HepG2 (cell line): ENCODE measurements around the gene MRPL27. TPM values are rescaled to one million over a fixed set of nuclear protein-coding genes. Genes with fewer than 3 reads are reported as not detected.
A peak's percentile ranks its signal among the peaks of the same experiment; 100 is the strongest.

Experiments
- ATAC-seq: fragments of 200-7000 bp; cut with Tn5 transposase; 3 replicates; pipeline ENCODE4 v1.9.1; 2020; ENCODE audit warnings: mild to moderate bottlenecking, moderate library complexity
- BruUV-seq: library from RNA; stranded (reverse); fragments of 400-500 nt; replicated peaks from 2 replicates; lab custom pipeline; 2021; lab: Mats Ljungman, UMichigan
- CTCF ChIA-PET: fragments of 300-600 bp; formaldehyde crosslinking; extraction: SDS; loops from one replicate; lab custom pipeline; 2021; ENCODE audit warnings: low total read pairs, inconsistent platforms, low intra/inter-chr PET ratio; lab: Yijun Ruan, JAX
- POLR2A ChIA-PET: fragments of 350-600 bp; sonication (Branson Sonifier 250); formaldehyde crosslinking; loops from one replicate; lab custom pipeline; 2020; ENCODE audit warnings: antibody characterized with exemption, inconsistent platforms; lab: Yijun Ruan, JAX
- DNase-seq: peaks from one replicate; pipeline ENCODE4 v3.0.0-alpha.2; 2015; ENCODE audit warnings: low spot score
- FAIRE-seq: peaks from 3 replicates; lab custom pipeline; 2011; peaks lifted over from hg19 to GRCh38; lab: Jason Lieb, UNC
- H2AFZ ChIP-seq: one replicate; pipeline ENCODE4 v1.6.1; 2011; ENCODE audit warnings: low read length, inconsistent platforms
- H3K27ac ChIP-seq: fragments of 300-600 bp; 3 replicates; pipeline ENCODE4 v1.8.0; 2011; ENCODE audit warnings: mixed run types, mild to moderate bottlenecking, mixed read lengths, low read length, inconsistent platforms; ENCODE audit not compliant: insufficient read depth; ENCODE audit errors: extremely low read length
- H3K27me3 ChIP-seq, 2 experiments: fragments of 200-600 bp in 1 of 2; 2 replicates in 1 of 2; 3 replicates in 1 of 2; pipeline versions ENCODE4 v1.6.0 to v1.8.0; 2011; ENCODE audit warnings: low read length in 2 of 2, mild to moderate bottlenecking in 2 of 2, moderate library complexity in 2 of 2, inconsistent platforms in 1 of 2; ENCODE audit not compliant: insufficient read depth in 2 of 2, control insufficient read depth in 1 of 2
- H3K36me3 ChIP-seq, 2 experiments: fragments of 200-600 bp in 1 of 2; replicated peaks in 1 of 2; 2 replicates in 1 of 2; 3 replicates in 1 of 2; pipeline versions ENCODE4 v1.5.1 to v1.8.0; 2011; ENCODE audit warnings: low read length in 2 of 2, inconsistent platforms in 1 of 2; ENCODE audit not compliant: insufficient read depth in 2 of 2, control insufficient read depth in 1 of 2
- H3K4me1 ChIP-seq: 2 replicates; pipeline ENCODE4 v1.5.1; 2012; ENCODE audit warnings: low read length, inconsistent platforms; ENCODE audit not compliant: insufficient read depth
- H3K4me2 ChIP-seq: 2 replicates; pipeline ENCODE4 v1.6.0; 2011; ENCODE audit warnings: low read depth, low read length, inconsistent platforms
- H3K4me3 ChIP-seq, 3 experiments: fragments of 200-600 bp in 1 of 3; sonication (generic), shearing (Covaris generic) in 1 of 3; replicated peaks in 1 of 3; 2 replicates each; pipeline ENCODE4 v1.5.1; 2011 to 2016; ENCODE audit warnings: low read length in 3 of 3, inconsistent platforms in 2 of 3, low read depth in 2 of 3, mild to moderate bottlenecking in 2 of 3, control low read depth in 1 of 3, mixed read lengths in 1 of 3; ENCODE audit not compliant: insufficient read depth in 1 of 3
- H3K79me2 ChIP-seq: one replicate; pipeline ENCODE4 v1.6.1; 2011; ENCODE audit warnings: low read length, inconsistent platforms; ENCODE audit not compliant: insufficient read depth
- H3K9ac ChIP-seq: 2 replicates; pipeline ENCODE4 v1.6.0; 2011; ENCODE audit warnings: mild to moderate bottlenecking, low read depth, low read length, inconsistent platforms; ENCODE audit not compliant: insufficient read depth
- H3K9me3 ChIP-seq: 2 replicates; pipeline ENCODE4 v1.5.1; 2012; ENCODE audit warnings: mild to moderate bottlenecking, low read length
- H4K20me1 ChIP-seq: 2 replicates; pipeline ENCODE4 v1.6.0; 2011; ENCODE audit warnings: inconsistent platforms, mild to moderate bottlenecking, low read length, moderate library complexity; ENCODE audit not compliant: insufficient read depth
- IKZF4 ChIP-seq: sonication (generic); formaldehyde crosslinking; IDR thresholded peaks from 2 replicates; pipeline ENCODE4 v1.5.1; 2020; ENCODE audit warnings: borderline replicate concordance, mild to moderate bottlenecking, low read depth, missing genetic modification reagents; ENCODE audit errors: not compliant biosample characterization
- MAZ ChIP-seq, 2 experiments: sonication (generic) in 1 of 2; formaldehyde crosslinking in 1 of 2; IDR thresholded peaks; 2 replicates each; pipeline versions ENCODE4 v1.5.0 to v1.6.1; 2012 to 2020; ENCODE audit warnings: low read depth in 2 of 2, mild to moderate bottlenecking in 2 of 2, borderline replicate concordance in 1 of 2, improper control_type of control experiment in 1 of 2, low read length in 1 of 2, missing genetic modification reagents in 1 of 2, moderate library complexity in 1 of 2
- PRPF4 ChIP-seq: fragments of 200-400 bp; formaldehyde crosslinking; IDR thresholded peaks from 2 replicates; pipeline ENCODE4 v1.6.1; 2016; ENCODE audit warnings: low read length, low read depth; ENCODE audit not compliant: poor library complexity, severe bottlenecking
- ZNF121 ChIP-seq: sonication (generic); formaldehyde crosslinking; IDR thresholded peaks from 2 replicates; pipeline ENCODE4 v1.5.0; 2020; ENCODE audit warnings: mild to moderate bottlenecking, missing genetic modification reagents
- WGBS: methylation state at CpG from one replicate; pipeline ENCODE4 v1.1.6; 2017; ENCODE audit warnings: low lambda C conversion rate; 5-methylcytosine and 5-hydroxymethylcytosine counted together
- in situ Hi-C: cut with HindIII; loops from 2 replicates; pipeline ENCODE4 v1.10.0; 2017; ENCODE audit warnings: low pct_unique_long_range_greater_than_20kb; ENCODE audit not compliant: extremely low pct_ligation_motif_present
- intact Hi-C: fragments of 100-400 bp; cut with micrococcal nuclease; formaldehyde crosslinking; loops from one replicate; pipeline ENCODE4 v1.10.0; 2022; ENCODE audit not compliant: unreplicated experiment
- polyA plus RNA-seq, 8 experiments: library from polyadenylated mRNA; depleted of rRNA in 3 of 8; stranded (reverse) in 7 of 8; unstranded in 1 of 8; fragments of >200 nt; fragmentation: Illumina TruSeq in 4 of 8; extraction: Trizol in 4 of 8; gene quantifications; 2 replicates each; pipeline versions ENCODE4 v1.2.1 to v1.2.3, GENCODE V29; 2011 to 2016; ENCODE audit warnings: low read depth in 4 of 8, missing spikeins in 1 of 8, mixed read lengths in 1 of 8; ENCODE audit not compliant: insufficient read depth in 1 of 8
- total RNA-seq, 5 experiments: library from RNA; depleted of rRNA; stranded (reverse); fragments of >200 nt; fragmentation: Illumina TruSeq; extraction: Trizol; gene quantifications; 2 replicates each; pipeline ENCODE4 v1.2.3, GENCODE V29; 2016; ENCODE audit warnings: low read depth in 1 of 5
- TF ChIP-seq, protein P1 (sequence below): sonication (generic); formaldehyde crosslinking; IDR thresholded peaks from 2 replicates; pipeline ENCODE4 v1.4.0; 2020; ENCODE audit warnings: missing genetic modification reagents, borderline replicate concordance
- TF ChIP-seq, protein P2 (sequence below): sonication (generic); formaldehyde crosslinking; IDR thresholded peaks from 2 replicates; pipeline ENCODE4 v1.5.1; 2020; ENCODE audit warnings: missing genetic modification reagents, mild to moderate bottlenecking, borderline replicate concordance
- TF ChIP-seq, protein P3 (sequence below), 2 experiments: fragments of 450-650 bp in 1 of 2; sonication (generic) in 1 of 2; formaldehyde crosslinking; IDR thresholded peaks; 2 replicates each; pipeline versions ENCODE4 v1.5.0 to v1.8.0; 2020 to 2022; ENCODE audit warnings: mild to moderate bottlenecking in 1 of 2, missing genetic modification reagents in 1 of 2
- TF ChIP-seq, protein P4 (sequence below): IDR thresholded peaks from 2 replicates; pipeline ENCODE4 v1.6.1; 2016; ENCODE audit warnings: missing genetic modification reagents, missing compliant biosample characterization

MRPL27 gene
- total and polyA plus RNA-seq, 2 of the 13 experiments (the other 11 are each of a cell fraction or from before 2014, with no cell fraction given), result 137 to 217 TPM

DNA sequence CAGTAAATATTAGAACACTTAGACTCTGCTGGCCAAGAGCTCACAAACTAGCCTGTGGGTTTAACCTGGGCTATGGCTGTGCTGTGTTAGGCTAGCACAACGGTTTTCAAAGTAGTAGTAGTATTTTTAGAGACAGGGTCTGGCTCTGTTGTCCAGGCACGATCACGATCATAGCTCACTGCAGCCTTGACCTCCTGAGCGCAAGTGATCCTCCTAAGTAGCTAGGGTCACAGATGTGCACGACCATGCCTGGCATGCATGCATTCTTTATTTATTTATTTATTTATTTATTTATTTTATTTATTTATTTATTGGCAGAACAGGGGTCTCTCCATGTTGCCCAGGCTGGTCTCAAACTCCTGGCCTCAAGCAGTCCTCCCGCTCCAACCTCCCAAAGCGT lies 10.3 kb downstream of the MRPL27 start:
- POLR2A ChIA-PET, result interaction anchor here (0.7 to 2.7 kb wide), 9 partner anchors 9 to 180 kb away, joined by 3 to 21 read pairs (median 7); partner anchors contain the start of genes LRRC59 and XYLT2
- H3K4me1 ChIP-seq, result peaks cover 44% of the 10 kb centered on the region
- no peaks in the 10 kb centered on the region for H3K27me3 ChIP-seq
- no peaks in the 10 kb centered on the region for H3K79me2 ChIP-seq
- H2AFZ ChIP-seq, result no peak overlapping the region
- H3K9me3 ChIP-seq, result no peaks in the 10 kb centered on the region
- H4K20me1 ChIP-seq, result no peaks in the 10 kb centered on the region
- H3K27ac ChIP-seq, result peak overlapping the region; percentile 11
- H3K4me2 ChIP-seq, result no peak overlapping the region
- CTCF ChIA-PET, result interaction anchor here (0.8 to 2.0 kb wide), 2 partner anchors 35 to 117 kb away, joined by 3 to 20 read pairs; partner anchors contain the start of genes LRRC59 and RSAD1
- no peak for ATAC-seq
- no peak overlapping the region for H3K4me3 ChIP-seq
- intact Hi-C loops (loop anchor here (1.0 kb wide), 1 partner anchor 117 kb away; no protein-coding TSS in a partner anchor), in situ Hi-C loops (no loop called here)
- WGBS, result 85% methylated on average over 7 of the region's 7 CpGs
- peaks cover 18 to 41% of the 10 kb centered on the region in 2 experiments for H3K36me3 ChIP-seq
- TF ChIP-seq PRPF4 (no peak), ZNF121 (CRISPR knock-in tag) (0 out of 2 replicates have a peak, but pooled peaks have one; percentile 53), MAZ (IDR thresholded peaks at IDR 0.05; ENCODE audit: borderline replicate concordance, low read depth, low read length) (no peak), MAZ (CRISPR knock-in tag; IDR thresholded peaks at IDR 0.05; ENCODE audit: low read depth) (no peak), IKZF4 (no peak)
- TF ChIP-seq, protein P1, sequence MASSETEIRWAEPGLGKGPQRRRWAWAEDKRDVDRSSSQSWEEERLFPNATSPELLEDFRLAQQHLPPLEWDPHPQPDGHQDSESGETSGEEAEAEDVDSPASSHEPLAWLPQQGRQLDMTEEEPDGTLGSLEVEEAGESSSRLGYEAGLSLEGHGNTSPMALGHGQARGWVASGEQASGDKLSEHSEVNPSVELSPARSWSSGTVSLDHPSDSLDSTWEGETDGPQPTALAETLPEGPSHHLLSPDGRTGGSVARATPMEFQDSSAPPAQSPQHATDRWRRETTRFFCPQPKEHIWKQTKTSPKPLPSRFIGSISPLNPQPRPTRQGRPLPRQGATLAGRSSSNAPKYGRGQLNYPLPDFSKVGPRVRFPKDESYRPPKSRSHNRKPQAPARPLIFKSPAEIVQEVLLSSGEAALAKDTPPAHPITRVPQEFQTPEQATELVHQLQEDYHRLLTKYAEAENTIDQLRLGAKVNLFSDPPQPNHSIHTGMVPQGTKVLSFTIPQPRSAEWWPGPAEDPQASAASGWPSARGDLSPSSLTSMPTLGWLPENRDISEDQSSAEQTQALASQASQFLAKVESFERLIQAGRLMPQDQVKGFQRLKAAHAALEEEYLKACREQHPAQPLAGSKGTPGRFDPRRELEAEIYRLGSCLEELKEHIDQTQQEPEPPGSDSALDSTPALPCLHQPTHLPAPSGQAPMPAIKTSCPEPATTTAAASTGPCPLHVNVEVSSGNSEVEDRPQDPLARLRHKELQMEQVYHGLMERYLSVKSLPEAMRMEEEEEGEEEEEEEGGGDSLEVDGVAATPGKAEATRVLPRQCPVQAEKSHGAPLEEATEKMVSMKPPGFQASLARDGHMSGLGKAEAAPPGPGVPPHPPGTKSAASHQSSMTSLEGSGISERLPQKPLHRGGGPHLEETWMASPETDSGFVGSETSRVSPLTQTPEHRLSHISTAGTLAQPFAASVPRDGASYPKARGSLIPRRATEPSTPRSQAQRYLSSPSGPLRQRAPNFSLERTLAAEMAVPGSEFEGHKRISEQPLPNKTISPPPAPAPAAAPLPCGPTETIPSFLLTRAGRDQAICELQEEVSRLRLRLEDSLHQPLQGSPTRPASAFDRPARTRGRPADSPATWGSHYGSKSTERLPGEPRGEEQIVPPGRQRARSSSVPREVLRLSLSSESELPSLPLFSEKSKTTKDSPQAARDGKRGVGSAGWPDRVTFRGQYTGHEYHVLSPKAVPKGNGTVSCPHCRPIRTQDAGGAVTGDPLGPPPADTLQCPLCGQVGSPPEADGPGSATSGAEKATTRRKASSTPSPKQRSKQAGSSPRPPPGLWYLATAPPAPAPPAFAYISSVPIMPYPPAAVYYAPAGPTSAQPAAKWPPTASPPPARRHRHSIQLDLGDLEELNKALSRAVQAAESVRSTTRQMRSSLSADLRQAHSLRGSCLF (CRISPR knock-in tag), result no peak
- TF ChIP-seq, protein P2, sequence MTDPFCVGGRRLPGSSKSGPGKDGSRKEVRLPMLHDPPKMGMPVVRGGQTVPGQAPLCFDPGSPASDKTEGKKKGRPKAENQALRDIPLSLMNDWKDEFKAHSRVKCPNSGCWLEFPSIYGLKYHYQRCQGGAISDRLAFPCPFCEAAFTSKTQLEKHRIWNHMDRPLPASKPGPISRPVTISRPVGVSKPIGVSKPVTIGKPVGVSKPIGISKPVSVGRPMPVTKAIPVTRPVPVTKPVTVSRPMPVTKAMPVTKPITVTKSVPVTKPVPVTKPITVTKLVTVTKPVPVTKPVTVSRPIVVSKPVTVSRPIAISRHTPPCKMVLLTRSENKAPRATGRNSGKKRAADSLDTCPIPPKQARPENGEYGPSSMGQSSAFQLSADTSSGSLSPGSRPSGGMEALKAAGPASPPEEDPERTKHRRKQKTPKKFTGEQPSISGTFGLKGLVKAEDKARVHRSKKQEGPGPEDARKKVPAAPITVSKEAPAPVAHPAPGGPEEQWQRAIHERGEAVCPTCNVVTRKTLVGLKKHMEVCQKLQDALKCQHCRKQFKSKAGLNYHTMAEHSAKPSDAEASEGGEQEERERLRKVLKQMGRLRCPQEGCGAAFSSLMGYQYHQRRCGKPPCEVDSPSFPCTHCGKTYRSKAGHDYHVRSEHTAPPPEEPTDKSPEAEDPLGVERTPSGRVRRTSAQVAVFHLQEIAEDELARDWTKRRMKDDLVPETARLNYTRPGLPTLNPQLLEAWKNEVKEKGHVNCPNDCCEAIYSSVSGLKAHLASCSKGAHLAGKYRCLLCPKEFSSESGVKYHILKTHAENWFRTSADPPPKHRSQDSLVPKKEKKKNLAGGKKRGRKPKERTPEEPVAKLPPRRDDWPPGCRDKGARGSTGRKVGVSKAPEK (CRISPR knock-in tag), result no peak
- TF ChIP-seq, protein P3, sequence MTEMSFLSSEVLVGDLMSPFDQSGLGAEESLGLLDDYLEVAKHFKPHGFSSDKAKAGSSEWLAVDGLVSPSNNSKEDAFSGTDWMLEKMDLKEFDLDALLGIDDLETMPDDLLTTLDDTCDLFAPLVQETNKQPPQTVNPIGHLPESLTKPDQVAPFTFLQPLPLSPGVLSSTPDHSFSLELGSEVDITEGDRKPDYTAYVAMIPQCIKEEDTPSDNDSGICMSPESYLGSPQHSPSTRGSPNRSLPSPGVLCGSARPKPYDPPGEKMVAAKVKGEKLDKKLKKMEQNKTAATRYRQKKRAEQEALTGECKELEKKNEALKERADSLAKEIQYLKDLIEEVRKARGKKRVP (CRISPR knock-in tag; IDR thresholded peaks at IDR 0.05), result no peak
- TF ChIP-seq, protein P4, sequence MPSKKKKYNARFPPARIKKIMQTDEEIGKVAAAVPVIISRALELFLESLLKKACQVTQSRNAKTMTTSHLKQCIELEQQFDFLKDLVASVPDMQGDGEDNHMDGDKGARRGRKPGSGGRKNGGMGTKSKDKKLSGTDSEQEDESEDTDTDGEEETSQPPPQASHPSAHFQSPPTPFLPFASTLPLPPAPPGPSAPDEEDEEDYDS (CRISPR knock-in tag), result no peak
- TF ChIP-seq, all 625 proteins: peak for 1
- no peak for DNase-seq
- no peak overlapping the region for H3K9ac ChIP-seq
- no TSS peak for BruUV-seq
- no peak for FAIRE-seq
